A673 (cell line): ENCODE data around the gene DSTYK.

ENCODE experiments used
- EZH2 ChIP-seq: fragments of 200-600 bp; sonication (generic); IDR thresholded peaks from 2 replicates; pipeline ENCODE4 v1.6.1; 2017; ENCODE audit warnings: borderline replicate concordance, low read depth, mild to moderate bottlenecking, mixed read lengths, antibody characterized with exemption, low read length; ENCODE audit not compliant: poor library complexity, severe bottlenecking
- TF ChIP-seq, protein P1 (sequence below): fragments of 300-800, 200-600 bp; sonication (generic); conservative IDR thresholded peaks from 2 replicates; pipeline ENCODE4 v1.5.1; 2017; ENCODE audit warnings: low read depth, mild to moderate bottlenecking, antibody characterized with exemption, low read length, moderate library complexity, mixed read lengths

GRCh38 chr1:205236951-205237475, 25.5 kb upstream of the DSTYK start:
- TF ChIP-seq, protein P1, sequence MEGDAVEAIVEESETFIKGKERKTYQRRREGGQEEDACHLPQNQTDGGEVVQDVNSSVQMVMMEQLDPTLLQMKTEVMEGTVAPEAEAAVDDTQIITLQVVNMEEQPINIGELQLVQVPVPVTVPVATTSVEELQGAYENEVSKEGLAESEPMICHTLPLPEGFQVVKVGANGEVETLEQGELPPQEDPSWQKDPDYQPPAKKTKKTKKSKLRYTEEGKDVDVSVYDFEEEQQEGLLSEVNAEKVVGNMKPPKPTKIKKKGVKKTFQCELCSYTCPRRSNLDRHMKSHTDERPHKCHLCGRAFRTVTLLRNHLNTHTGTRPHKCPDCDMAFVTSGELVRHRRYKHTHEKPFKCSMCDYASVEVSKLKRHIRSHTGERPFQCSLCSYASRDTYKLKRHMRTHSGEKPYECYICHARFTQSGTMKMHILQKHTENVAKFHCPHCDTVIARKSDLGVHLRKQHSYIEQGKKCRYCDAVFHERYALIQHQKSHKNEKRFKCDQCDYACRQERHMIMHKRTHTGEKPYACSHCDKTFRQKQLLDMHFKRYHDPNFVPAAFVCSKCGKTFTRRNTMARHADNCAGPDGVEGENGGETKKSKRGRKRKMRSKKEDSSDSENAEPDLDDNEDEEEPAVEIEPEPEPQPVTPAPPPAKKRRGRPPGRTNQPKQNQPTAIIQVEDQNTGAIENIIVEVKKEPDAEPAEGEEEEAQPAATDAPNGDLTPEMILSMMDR: no peak
- no peak for TF ChIP-seq EZH2
